ENCODE results near the gene ADRM1. TPM values are rescaled to one million over a fixed set of nuclear protein-coding genes. Genes with fewer than 3 reads are reported as not detected.

Gene ADRM1
- total RNA-seq, 1 experiment from 2014 or later: 227 TPM

- BruUV-seq (replicated peaks): no TSS peak
- DNase-seq: no peak
- Mint-ChIP-seq H3K4me3 (ENCODE audit: low read depth, unreplicated experiment) (no peak overlapping the region), H3K27ac (ENCODE audit: unreplicated experiment) (peak overlapping the region; percentile 12), H3K36me3 (ENCODE audit: insufficient read depth, unreplicated experiment) (peaks cover 95% of the 10 kb centered on the region), H3K9me3 (ENCODE audit: low read depth, unreplicated experiment) (no peaks in the 10 kb centered on the region), H3K4me1 (ENCODE audit: low read depth, unreplicated experiment) (peaks cover 52% of the 10 kb centered on the region), H3K27me3 (ENCODE audit: unreplicated experiment) (no peaks in the 10 kb centered on the region)
- CTCF ChIA-PET: no interaction called here
- no peak for TF ChIP-seq CTCF (IDR thresholded peaks at IDR 0.05; ENCODE audit: unreplicated experiment)
- intact Hi-C loops (cut with micrococcal nuclease; ENCODE audit: unreplicated experiment): no loop called here
These were observed 51.4 kb downstream of the ADRM1 start for GRCh38 chr20:62354031-62354808.

- Mint-ChIP-seq H3K27ac (ENCODE audit: unreplicated experiment) (no peak overlapping the region), H3K9me3 (ENCODE audit: low read depth, unreplicated experiment) (no peaks in the 10 kb centered on the region), H3K27me3 (ENCODE audit: unreplicated experiment) (no peaks in the 10 kb centered on the region), H3K4me1 (ENCODE audit: low read depth, unreplicated experiment) (peaks cover 52% of the 10 kb centered on the region), H3K36me3 (ENCODE audit: insufficient read depth, unreplicated experiment) (peaks cover 95% of the 10 kb centered on the region), H3K4me3 (ENCODE audit: low read depth, unreplicated experiment) (no peak overlapping the region)
- DNase-seq: no peak
- no TSS peak for BruUV-seq (replicated peaks)
- intact Hi-C loops (cut with micrococcal nuclease; ENCODE audit: unreplicated experiment): no loop called here
- CTCF ChIA-PET: no interaction called here
- TF ChIP-seq CTCF (IDR thresholded peaks at IDR 0.05; ENCODE audit: unreplicated experiment): no peak
These were observed 52.1 kb downstream of the ADRM1 start for GRCh38 chr20:62354811-62355341.

DNA sequence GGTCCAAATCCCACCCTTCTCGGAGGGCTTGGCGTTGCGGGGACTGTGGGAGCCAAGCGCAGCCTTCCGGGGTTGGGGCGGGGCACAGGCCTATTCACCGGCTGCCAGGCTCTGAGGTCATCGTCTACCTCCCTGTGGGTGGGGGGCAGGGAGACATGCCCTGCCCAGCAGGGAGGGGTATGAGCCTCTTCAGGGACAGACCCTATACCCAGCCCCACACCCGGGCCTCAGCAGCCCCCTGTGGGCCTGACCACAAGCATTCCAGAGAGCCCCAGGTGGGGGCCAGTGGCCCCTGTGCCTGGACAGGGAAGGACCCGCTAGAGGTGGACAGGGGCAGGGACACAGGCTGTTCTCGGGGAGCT, 52.7 kb downstream of the ADRM1 start:
- Mint-ChIP-seq H3K9me3 (ENCODE audit: low read depth, unreplicated experiment) (no peaks in the 10 kb centered on the region), H3K27me3 (ENCODE audit: unreplicated experiment) (no peaks in the 10 kb centered on the region), H3K36me3 (ENCODE audit: insufficient read depth, unreplicated experiment) (peaks cover 93% of the 10 kb centered on the region), H3K27ac (ENCODE audit: unreplicated experiment) (peak overlapping the region; percentile 79), H3K4me1 (ENCODE audit: low read depth, unreplicated experiment) (peaks cover 51% of the 10 kb centered on the region), H3K4me3 (ENCODE audit: low read depth, unreplicated experiment) (peak overlapping the region; percentile 74)
- DNase-seq: peak; percentile 71
- intact Hi-C loops (cut with micrococcal nuclease; ENCODE audit: unreplicated experiment): no loop called here
- BruUV-seq (replicated peaks): no TSS peak
- CTCF ChIA-PET: no interaction called here
- no peak for TF ChIP-seq CTCF (IDR thresholded peaks at IDR 0.05; ENCODE audit: unreplicated experiment)

DNA sequence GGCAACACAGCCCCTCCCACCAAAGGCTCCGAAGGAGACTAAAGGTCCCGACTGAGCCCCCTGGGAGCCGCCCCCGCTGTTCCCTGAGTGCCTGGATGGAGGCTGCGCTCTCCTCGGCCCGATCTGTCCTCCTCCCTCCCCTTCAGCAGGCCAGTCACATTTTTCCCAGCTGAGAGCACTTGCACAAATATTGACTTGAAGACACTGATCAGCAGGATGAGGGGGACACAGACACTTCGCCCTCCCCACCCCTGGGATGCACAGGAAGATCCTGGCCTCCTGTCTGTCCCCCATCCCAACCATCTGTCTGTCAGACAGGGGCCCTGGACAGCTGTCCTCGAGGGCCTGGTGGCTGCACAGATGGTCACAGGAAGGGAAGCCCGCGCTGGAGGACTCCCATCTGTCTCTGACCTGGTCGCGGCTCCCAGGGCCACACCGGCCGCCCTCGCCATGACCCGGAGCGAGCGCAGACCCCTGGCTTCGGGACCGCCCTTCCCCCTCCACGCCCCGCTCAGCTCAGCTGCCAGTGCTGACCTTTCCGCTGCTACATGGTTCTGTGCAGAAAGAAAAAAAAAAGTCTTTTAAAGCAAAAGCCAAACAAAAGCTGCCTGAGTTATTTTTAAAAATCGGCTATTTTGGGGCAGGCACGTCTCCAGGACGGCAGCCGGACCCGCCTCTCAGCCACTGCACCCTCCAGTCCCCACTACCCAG, 53.2 kb downstream of the ADRM1 start:
- DNase-seq: no peak
- H3K27ac Mint-ChIP-seq (ENCODE audit: unreplicated experiment): peak overlapping the region; percentile 79
- peaks cover 55% of the 10 kb centered on the region for H3K4me1 Mint-ChIP-seq (ENCODE audit: low read depth, unreplicated experiment)
- H3K4me3 Mint-ChIP-seq (ENCODE audit: low read depth, unreplicated experiment): peak overlapping the region; percentile 74
- BruUV-seq (replicated peaks): no TSS peak
- intact Hi-C loops (cut with micrococcal nuclease; ENCODE audit: unreplicated experiment): no loop called here
- no peaks in the 10 kb centered on the region for H3K9me3 Mint-ChIP-seq (ENCODE audit: low read depth, unreplicated experiment)
- no peak for TF ChIP-seq CTCF (IDR thresholded peaks at IDR 0.05; ENCODE audit: unreplicated experiment)
- H3K36me3 Mint-ChIP-seq (ENCODE audit: insufficient read depth, unreplicated experiment): peaks cover 93% of the 10 kb centered on the region
- no peaks in the 10 kb centered on the region for H3K27me3 Mint-ChIP-seq (ENCODE audit: unreplicated experiment)
- CTCF ChIA-PET: interaction anchor here (0.5 kb wide), 1 partner anchor 1719 kb away, joined by 3 read pairs; no protein-coding TSS in a partner anchor

All from Calu3 (cell line).